IMR-90 (cell line): ENCODE data around the gene PSKH1. TPM values are rescaled to one million over a fixed set of nuclear protein-coding genes. Genes with fewer than 3 reads are reported as not detected.

Source experiments
- ATAC-seq: fragments of 200-7000 bp; cut with Tn5 transposase; 2 replicates; pipeline ENCODE4 v1.9.1; 2020; ENCODE audit warnings: low read depth, mild to moderate bottlenecking, moderate library complexity
- BruUV-seq: library from RNA; stranded (reverse); fragments of 400-500 nt; replicated peaks from 2 replicates; lab custom pipeline; 2021; lab: Mats Ljungman, UMichigan
- CTCF ChIA-PET: fragments of 300-600 bp; formaldehyde crosslinking; extraction: SDS; loops from one replicate; lab custom pipeline; 2021; ENCODE audit warnings: antibody characterized with exemption; lab: Yijun Ruan, JAX
- POLR2A ChIA-PET: fragments of 300-600 bp; sonication (Branson Sonifier 250); formaldehyde crosslinking; loops from one replicate; lab custom pipeline; 2022; ENCODE audit warnings: antibody characterized with exemption; ENCODE audit not compliant: unreplicated experiment; lab: Charles Lee
- DNase-seq: peaks from one replicate; pipeline ENCODE4 v3.0.0; 2013
- H2AFZ ChIP-seq: replicated peaks from 2 replicates; pipeline ENCODE3; 2013; ENCODE audit warnings: low read length, mild to moderate bottlenecking; ENCODE audit not compliant: poor library complexity
- H2AK5ac ChIP-seq: 2 replicates; pipeline ENCODE4 v1.6.1; 2013; ENCODE audit warnings: low read depth, low read length, inconsistent platforms
- H2AK9ac ChIP-seq: replicated peaks from 2 replicates; pipeline ENCODE3; 2013; ENCODE audit warnings: mild to moderate bottlenecking, low read depth, low read length, moderate library complexity; ENCODE audit not compliant: poor library complexity
- H2BK120ac ChIP-seq: 2 replicates; pipeline ENCODE4 v1.6.1; 2013; ENCODE audit warnings: low read depth, low read length, inconsistent platforms
- H2BK15ac ChIP-seq: 3 replicates; pipeline ENCODE4 v1.6.1; 2013; ENCODE audit warnings: low read depth, low read length, inconsistent platforms
- H2BK20ac ChIP-seq: 2 replicates; pipeline ENCODE4 v1.6.1; 2013; ENCODE audit warnings: low read depth, mild to moderate bottlenecking, inconsistent platforms, low read length, moderate library complexity
- H2BK5ac ChIP-seq: 2 replicates; pipeline ENCODE4 v1.6.1; 2013; ENCODE audit warnings: mild to moderate bottlenecking, low read depth, low read length, inconsistent platforms; ENCODE audit not compliant: poor library complexity, severe bottlenecking
- H3K14ac ChIP-seq: replicated peaks from 2 replicates; pipeline ENCODE4 v1.6.1; 2013; ENCODE audit warnings: low read depth, low read length, inconsistent platforms
- H3K18ac ChIP-seq: 2 replicates; pipeline ENCODE4 v1.6.1; 2013; ENCODE audit warnings: low read depth, low read length, control low read depth
- H3K23ac ChIP-seq: 2 replicates; pipeline ENCODE4 v1.6.1; 2013; ENCODE audit warnings: low read depth, low read length, inconsistent platforms
- H3K27ac ChIP-seq: 2 replicates; pipeline ENCODE4 v1.5.1; 2013; ENCODE audit warnings: mild to moderate bottlenecking, control low read depth, low read length; ENCODE audit not compliant: insufficient read depth
- H3K27me3 ChIP-seq: 2 replicates; pipeline ENCODE4 v1.6.1; 2013; ENCODE audit warnings: low read length; ENCODE audit not compliant: control insufficient read depth, insufficient read depth
- H3K36me3 ChIP-seq: 2 replicates; pipeline ENCODE4 v1.6.1; 2013; ENCODE audit warnings: low read length, mixed read lengths; ENCODE audit not compliant: control insufficient read depth, insufficient read depth
- H3K4ac ChIP-seq: 2 replicates; pipeline ENCODE4 v1.6.1; 2013; ENCODE audit warnings: low read depth, low read length, inconsistent platforms
- H3K4me1 ChIP-seq: 2 replicates; pipeline ENCODE4 v1.6.1; 2013; ENCODE audit warnings: low read length, mixed read lengths; ENCODE audit not compliant: control insufficient read depth, insufficient read depth
- H3K4me2 ChIP-seq: 2 replicates; pipeline ENCODE4 v1.6.1; 2013; ENCODE audit warnings: low read depth, mild to moderate bottlenecking, control low read depth, low read length, moderate library complexity
- H3K4me3 ChIP-seq: 2 replicates; pipeline ENCODE4 v1.5.1; 2013; ENCODE audit warnings: low read depth, mild to moderate bottlenecking, control low read depth, low read length, moderate library complexity; ENCODE audit not compliant: insufficient read depth
- H3K56ac ChIP-seq: 2 replicates; pipeline ENCODE4 v1.6.1; 2013; ENCODE audit warnings: low read length, inconsistent platforms; ENCODE audit not compliant: insufficient read depth; ENCODE audit errors: extremely low read depth
- H3K79me1 ChIP-seq, 2 experiments: 2 replicates each; pipeline ENCODE4 v1.6.1; 2013; ENCODE audit warnings: low read length in 2 of 2, inconsistent platforms in 1 of 2, low read depth in 1 of 2
- H3K9ac ChIP-seq: 2 replicates; pipeline ENCODE4 v1.6.1; 2013; ENCODE audit warnings: low read depth, low read length, control low read depth
- H3K9me1 ChIP-seq: 2 replicates; pipeline ENCODE4 v1.6.1; 2013; ENCODE audit warnings: low read length, inconsistent platforms; ENCODE audit not compliant: insufficient read depth
- H3K9me3 ChIP-seq: 2 replicates; pipeline ENCODE4 v1.6.1; 2013; ENCODE audit warnings: low read length; ENCODE audit not compliant: control insufficient read depth, insufficient read depth
- H4K20me1 ChIP-seq: 2 replicates; pipeline ENCODE4 v1.6.1; 2013; ENCODE audit warnings: low read length, inconsistent platforms; ENCODE audit not compliant: insufficient read depth
- H4K5ac ChIP-seq: 2 replicates; pipeline ENCODE4 v1.6.1; 2013; ENCODE audit warnings: mild to moderate bottlenecking, low read depth, low read length, control low read depth
- H4K8ac ChIP-seq, 2 experiments: 2 replicates each; pipeline ENCODE4 v1.6.1; 2013; ENCODE audit warnings: low read depth in 2 of 2, low read length in 2 of 2, control low read depth in 1 of 2, inconsistent platforms in 1 of 2
- H4K91ac ChIP-seq: 2 replicates; pipeline ENCODE4 v1.6.1; 2013; ENCODE audit warnings: low read depth, low read length, inconsistent platforms; ENCODE audit not compliant: insufficient read depth
- ELK1 ChIP-seq: fragments of 150-350 bp; IDR thresholded peaks from 2 replicates; pipeline ENCODE4 v1.6.1; 2016; ENCODE audit warnings: low read depth, mild to moderate bottlenecking, low read length, moderate library complexity, borderline replicate concordance
- POLR2A ChIP-seq: IDR thresholded peaks from 2 replicates; pipeline ENCODE4 v1.6.1; 2012; ENCODE audit warnings: mild to moderate bottlenecking, low read depth, low read length
- RAD21 ChIP-seq: IDR thresholded peaks from 2 replicates; pipeline ENCODE4 v1.6.1; 2012; ENCODE audit warnings: low read length, improper control_type of control experiment
- WGBS, 2 experiments: methylation state at CpG; one replicate each; pipeline versions ENCODE4 v1.1.5 to v1.1.7; 2013; ENCODE audit warnings: missing lambda C conversion rate in 2 of 2; ENCODE audit not compliant: insufficient read length in 1 of 2; ENCODE audit errors: extremely low coverage in 2 of 2; 5-methylcytosine and 5-hydroxymethylcytosine counted together
- dilution Hi-C: fragments of 300-500 bp; cut with HindIII; formaldehyde crosslinking; loops from one replicate; pipeline ENCODE4 v1.14.3; 2018; ENCODE audit warnings: low sequenced_read_pairs; ENCODE audit not compliant: unreplicated experiment
- in situ Hi-C: fragments of 300-500 bp; cut with MboI; formaldehyde crosslinking; loops from 3 replicates; pipeline ENCODE4 v1.14.3; 2019; ENCODE audit warnings: low sequenced_read_pairs, inconsistent platforms, mixed read lengths
- intact Hi-C: fragments of 100-400 bp; cut with micrococcal nuclease; formaldehyde crosslinking; loops from 2 replicates; pipeline ENCODE4 v1.10.0; 2022
- polyA plus RNA-seq, 3 experiments: library from polyadenylated mRNA; depleted of rRNA; stranded (reverse); fragments of >200 nt; gene quantifications; 2 replicates each; pipeline ENCODE4 v1.2.3, GENCODE V29; 2012; ENCODE audit warnings: low replicate concordance in 1 of 3
- total RNA-seq: library from RNA; depleted of rRNA; stranded (reverse); fragments of >200 nt; gene quantifications from 2 replicates; pipeline ENCODE4 v1.2.3, GENCODE V29; 2012

Gene PSKH1
- total and polyA plus RNA-seq, 2 of the 4 experiments (the other 2 are of a cell fraction): 11.5 to 26.7 TPM

- WGBS, 2 experiments: no CpG with 5 or more reads among the region's 8 CpGs
- in situ Hi-C loops (no loop called here), intact Hi-C loops (no loop called here), dilution Hi-C loops (no loop called here)
- Histone ChIP-seq H3K4ac (no peak overlapping the region), H4K5ac (no peak overlapping the region), H2AFZ (no peak overlapping the region), H3K4me1 (peaks cover 3% of the 10 kb centered on the region; the same call in 1 of the 2 replicates), H3K9me1 (peaks cover 5% of the 10 kb centered on the region), H3K9me3 (no peaks in the 10 kb centered on the region), H2BK15ac (no peak overlapping the region), H3K4me2 (no peak overlapping the region), H4K91ac (no peak overlapping the region), H4K8ac (no peak overlapping the region), H3K36me3 (peaks cover 76% of the 10 kb centered on the region), H2BK20ac (no peak overlapping the region), H3K27me3 (no peaks in the 10 kb centered on the region), H3K27ac (no peak overlapping the region), H2AK9ac (no peak overlapping the region), H3K79me1 (peaks cover 36 to 73% of the 10 kb centered on the region in 2 experiments), H4K20me1 (peaks cover 50% of the 10 kb centered on the region), H2BK5ac (no peak overlapping the region), H3K56ac (no peak overlapping the region), H3K14ac (no peak overlapping the region), H3K4me3 (no peak overlapping the region), H3K23ac (no peak overlapping the region), H2AK5ac (no peak overlapping the region), H3K9ac (no peak overlapping the region), H3K18ac (no peak overlapping the region), H2BK120ac (no peak overlapping the region)
- no peak for ATAC-seq
- CTCF ChIA-PET: interaction anchor here (1.0 kb wide), 1 partner anchor 137 kb away, joined by 6 read pairs; no protein-coding TSS in a partner anchor
- TF ChIP-seq ELK1 (no peak), POLR2A (no peak), RAD21 (no peak)
- BruUV-seq: no TSS peak
- DNase-seq: no peak
- POLR2A ChIA-PET: interaction anchor here (0.6 kb wide), 1 partner anchor 62 kb away, joined by 3 read pairs; no protein-coding TSS in a partner anchor
Measured at GRCh38 chr16:67953641-67954375, 60.8 kb downstream of the PSKH1 start.
